PFSK-1 (cell line): Measurements from ENCODE around the gene POU2AF3.

Experiments used
- FOXP2 ChIP-seq: optimal IDR thresholded peaks from 2 replicates; pipeline ENCODE3; 2011; ENCODE audit warnings: borderline replicate concordance, control low read depth, inconsistent platforms; ENCODE audit not compliant: insufficient read depth; ENCODE audit errors: extremely low read length, extremely low read depth
- POLR2AphosphoS5 ChIP-seq: IDR thresholded peaks from 2 replicates; pipeline ENCODE4 v1.6.1; 2012; ENCODE audit warnings: low read depth, mild to moderate bottlenecking, control low read depth, low read length, moderate library complexity
- REST ChIP-seq, 2 experiments: IDR thresholded peaks; 2 replicates each; pipeline versions ENCODE4 v1.6.1 to v1.8.0; 2011 to 2012; ENCODE audit warnings: low read depth in 2 of 2, low read length in 2 of 2, control low read depth in 1 of 2, inconsistent platforms in 1 of 2, mild to moderate bottlenecking in 1 of 2, moderate library complexity in 1 of 2; ENCODE audit not compliant: insufficient read depth in 1 of 2
- SIN3A ChIP-seq: IDR thresholded peaks from 2 replicates; pipeline ENCODE4 v1.6.1; 2012; ENCODE audit warnings: mild to moderate bottlenecking, low read length, moderate library complexity, borderline replicate concordance; ENCODE audit not compliant: insufficient read depth
- TAF1 ChIP-seq: IDR thresholded peaks from 2 replicates; pipeline ENCODE4 v1.6.1; 2012; ENCODE audit warnings: low read length, control low read depth, borderline replicate concordance; ENCODE audit not compliant: insufficient read depth

POU2AF3 gene

DNA sequence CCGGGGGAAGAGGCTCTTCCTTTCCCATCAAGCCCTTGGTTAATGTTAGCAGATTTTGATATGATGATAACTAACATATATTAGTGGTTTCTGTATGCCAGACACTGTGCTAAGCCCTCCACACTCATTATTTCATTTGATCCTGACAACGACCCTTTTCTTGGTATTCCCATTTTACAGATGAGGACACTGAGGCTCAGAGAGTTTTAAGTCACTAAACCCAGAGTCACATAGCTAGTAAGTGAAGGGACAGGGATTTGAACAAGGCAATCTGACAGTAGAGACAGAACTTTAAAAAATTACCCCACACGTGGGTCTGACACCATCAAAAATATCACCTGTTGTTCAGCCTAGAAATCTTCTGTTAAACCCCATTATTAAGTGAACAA lies 58.3 kb downstream of the POU2AF3 start:
- TF ChIP-seq REST (IDR thresholded peaks at IDR 0.05; ENCODE audit: insufficient read depth in 1 of 2, low read depth in 2 of 2, low read length in 2 of 2) (no peak), POLR2AphosphoS5 (no peak), FOXP2 (no peak), TAF1 (no peak), SIN3A (no peak)

DNA sequence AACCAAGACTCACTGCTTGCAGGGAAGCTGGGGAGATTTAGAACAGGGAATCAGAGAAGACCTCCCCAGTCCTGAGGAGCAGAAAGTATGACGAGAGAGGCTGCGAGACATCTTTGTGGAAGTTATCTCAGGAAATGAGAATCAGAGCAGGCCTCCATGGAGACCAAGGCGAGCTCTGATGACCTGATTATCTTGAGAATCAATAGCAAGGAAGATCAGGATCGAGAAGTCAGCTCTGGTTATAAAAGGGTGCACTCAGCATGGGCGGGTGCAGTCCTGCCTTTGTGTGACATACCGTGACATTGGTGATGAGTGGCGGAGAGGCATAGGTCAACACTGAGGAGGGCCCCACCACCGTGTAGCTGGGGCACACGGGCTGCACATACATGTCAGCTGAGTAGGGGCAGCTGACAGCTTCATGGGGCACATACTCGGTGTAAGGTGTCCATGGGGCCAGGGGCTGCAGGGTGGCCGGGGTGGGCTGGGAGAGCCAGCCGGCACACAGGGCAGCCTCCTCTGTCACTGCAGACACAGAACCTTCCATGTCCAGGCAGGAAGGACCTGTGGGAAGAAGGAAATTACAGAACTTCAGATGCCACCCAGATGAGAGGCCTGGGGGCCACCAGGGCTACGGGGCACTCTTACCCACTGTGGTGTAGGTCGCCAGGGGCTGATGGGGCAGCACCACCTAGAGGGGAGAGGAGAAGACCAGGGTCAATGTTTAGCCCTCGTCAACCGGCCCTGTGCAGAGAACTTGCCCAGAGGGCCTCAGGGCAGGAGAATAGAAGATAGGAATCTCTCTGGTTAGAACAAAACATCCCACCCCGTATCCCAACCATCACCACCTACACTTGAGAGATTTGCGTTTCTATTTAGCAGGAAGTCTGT lies 59.0 kb downstream of the POU2AF3 start:
- TF ChIP-seq POLR2AphosphoS5 (no peak), TAF1 (no peak), SIN3A (no peak), REST (IDR thresholded peaks at IDR 0.05; ENCODE audit: insufficient read depth in 1 of 2, low read depth in 2 of 2, low read length in 2 of 2) (no peak), FOXP2 (no peak)
